HL-60 (cell line): Measurements from ENCODE around the gene OXNAD1.

Source experiments
- DNase-seq, 2 experiments: peaks; one replicate each; pipeline ENCODE4 v3.0.0-alpha.2; 2010 to 2020; ENCODE audit warnings: low read depth in 1 of 2, low spot score in 1 of 2
- H3K27ac ChIP-seq: fragments of 250-450 bp; sonication (Bioruptor Pico); replicated peaks from 2 replicates; pipeline ENCODE4 v1.5.1; 2020; ENCODE audit warnings: mild to moderate bottlenecking, moderate library complexity
- H3K27me3 ChIP-seq: fragments of 250-450 bp; sonication (Bioruptor Pico); 2 replicates; pipeline ENCODE4 v1.5.1; 2021; ENCODE audit warnings: mild to moderate bottlenecking, moderate library complexity; ENCODE audit not compliant: insufficient read depth, poor library complexity, severe bottlenecking
- H3K4me3 ChIP-seq: replicated peaks from 2 replicates; pipeline ENCODE4 v1.5.1; 2011; ENCODE audit warnings: mild to moderate bottlenecking, control low read depth, low read length; ENCODE audit not compliant: insufficient read depth
- GABPA ChIP-seq: IDR thresholded peaks from 2 replicates; pipeline ENCODE4 v1.6.1; 2012; ENCODE audit warnings: low read depth
- POLR2AphosphoS5 ChIP-seq: IDR thresholded peaks from 2 replicates; pipeline ENCODE4 v1.6.1; 2012; ENCODE audit warnings: low read depth
- REST ChIP-seq: IDR thresholded peaks from 2 replicates; pipeline ENCODE4 v1.6.1; 2012; ENCODE audit warnings: low read depth; ENCODE audit not compliant: insufficient replicate concordance
- SPI1 ChIP-seq: IDR thresholded peaks from 2 replicates; pipeline ENCODE4 v1.6.1; 2012; ENCODE audit warnings: low read depth, mild to moderate bottlenecking, borderline replicate concordance
- TF ChIP-seq, protein P1 (sequence below): IDR thresholded peaks from one replicate; pipeline ENCODE4 v1.5.1; 2011; ENCODE audit warnings: low read length, control low read depth, inconsistent platforms; ENCODE audit not compliant: insufficient read depth

Gene OXNAD1

GRCh38 chr3:16234281-16234680 is 30.7 kb upstream of the OXNAD1 start:
- DNase-seq: no peak
- no peaks in the 10 kb centered on the region for H3K27me3 ChIP-seq
- H3K4me3 ChIP-seq: no peak overlapping the region
- TF ChIP-seq, protein P1, sequence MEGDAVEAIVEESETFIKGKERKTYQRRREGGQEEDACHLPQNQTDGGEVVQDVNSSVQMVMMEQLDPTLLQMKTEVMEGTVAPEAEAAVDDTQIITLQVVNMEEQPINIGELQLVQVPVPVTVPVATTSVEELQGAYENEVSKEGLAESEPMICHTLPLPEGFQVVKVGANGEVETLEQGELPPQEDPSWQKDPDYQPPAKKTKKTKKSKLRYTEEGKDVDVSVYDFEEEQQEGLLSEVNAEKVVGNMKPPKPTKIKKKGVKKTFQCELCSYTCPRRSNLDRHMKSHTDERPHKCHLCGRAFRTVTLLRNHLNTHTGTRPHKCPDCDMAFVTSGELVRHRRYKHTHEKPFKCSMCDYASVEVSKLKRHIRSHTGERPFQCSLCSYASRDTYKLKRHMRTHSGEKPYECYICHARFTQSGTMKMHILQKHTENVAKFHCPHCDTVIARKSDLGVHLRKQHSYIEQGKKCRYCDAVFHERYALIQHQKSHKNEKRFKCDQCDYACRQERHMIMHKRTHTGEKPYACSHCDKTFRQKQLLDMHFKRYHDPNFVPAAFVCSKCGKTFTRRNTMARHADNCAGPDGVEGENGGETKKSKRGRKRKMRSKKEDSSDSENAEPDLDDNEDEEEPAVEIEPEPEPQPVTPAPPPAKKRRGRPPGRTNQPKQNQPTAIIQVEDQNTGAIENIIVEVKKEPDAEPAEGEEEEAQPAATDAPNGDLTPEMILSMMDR: no peak
- no peak for TF ChIP-seq GABPA
- no peak for TF ChIP-seq SPI1
- no peak for TF ChIP-seq POLR2AphosphoS5
- no peak for TF ChIP-seq REST
- no peak overlapping the region for H3K27ac ChIP-seq

GRCh38 chr3:16236030-16236639 is 28.9 kb upstream of the OXNAD1 start:
- no peak for DNase-seq
- no peak for TF ChIP-seq SPI1
- TF ChIP-seq, protein P1: no peak
- TF ChIP-seq REST: no peak
- TF ChIP-seq GABPA: no peak
- no peak for TF ChIP-seq POLR2AphosphoS5
- no peak overlapping the region for H3K4me3 ChIP-seq
- no peak overlapping the region for H3K27ac ChIP-seq
- no peaks in the 10 kb centered on the region for H3K27me3 ChIP-seq

DNA sequence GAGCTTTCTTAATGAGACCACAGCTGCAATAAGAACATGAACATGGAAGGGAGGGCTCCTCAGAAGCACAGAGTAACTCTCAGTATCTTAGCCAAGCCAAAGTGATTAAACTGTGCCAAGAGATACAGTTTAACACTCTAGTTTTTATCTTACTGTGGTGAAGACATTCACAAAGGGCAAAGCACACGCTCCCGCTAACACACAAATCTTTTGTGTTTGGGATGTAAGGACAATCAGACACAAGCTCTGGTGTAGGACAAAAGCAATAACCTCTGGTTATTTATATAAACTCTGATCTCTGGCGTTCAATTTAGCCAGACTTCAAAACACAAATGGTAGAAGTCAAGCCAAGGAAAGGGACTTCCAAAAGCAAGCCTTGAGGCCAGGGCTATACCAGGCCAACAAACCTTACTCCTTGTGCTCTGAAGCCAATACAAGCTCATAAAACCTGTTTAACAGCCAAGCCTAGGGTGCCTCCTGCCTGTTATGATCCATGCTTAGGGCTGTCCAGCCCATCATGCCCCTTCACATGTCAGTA is 28.1 kb upstream of the OXNAD1 start:
- Histone ChIP-seq H3K27me3 (no peaks in the 10 kb centered on the region), H3K27ac (no peak overlapping the region), H3K4me3 (no peak overlapping the region)
- TF ChIP-seq GABPA: no peak
- TF ChIP-seq, protein P1: no peak
- DNase-seq: no peak
